Uterus (tissue), 4 donors: ENCODE results near the gene TXNRD3. TPM values are rescaled to one million over a fixed set of nuclear protein-coding genes. Genes with fewer than 3 reads are reported as not detected.

Experiments
- DNase-seq, 2 donors: peaks; one replicate each; pipeline ENCODE4 v3.0.0-alpha.2; 2019 to 2020
- H3K27ac ChIP-seq, 2 donors: fragments of 200-600 bp; sonication (generic); 1 replicate in 1 of 2; 2 replicates in 1 of 2; pipeline ENCODE4 v1.5.1; 2016 to 2018
- H3K27me3 ChIP-seq, 2 donors: fragments of 200-600 bp; sonication (generic); one replicate each; pipeline ENCODE4 v1.5.1; 2018 to 2019; ENCODE audit warnings: control low read depth in 1 of 2
- H3K36me3 ChIP-seq, 2 donors: fragments of 200-600 bp; sonication (generic); one replicate each; pipeline ENCODE4 v1.5.1; 2019; ENCODE audit warnings: control low read depth in 1 of 2
- H3K4me1 ChIP-seq, 2 donors: fragments of 200-600 bp; sonication (generic); one replicate each; pipeline ENCODE4 v1.5.1; 2018 to 2019; ENCODE audit warnings: control low read depth in 1 of 2
- H3K4me3 ChIP-seq, 2 donors: fragments of 200-600 bp; sonication (generic); 1 replicate in 1 of 2; 2 replicates in 1 of 2; pipeline ENCODE4 v1.5.1; 2018 to 2019; ENCODE audit warnings: mild to moderate bottlenecking in 1 of 2
- H3K9me3 ChIP-seq, 2 donors: fragments of 200-600 bp; sonication (generic); one replicate each; pipeline ENCODE4 v1.5.1; 2019; ENCODE audit warnings: control low read depth in 1 of 2
- CTCF ChIP-seq, 4 experiments: fragments of 200-600 bp in 2 of 4; fragments of 450-650 bp in 2 of 4; sonication (generic) in 2 of 4; IDR thresholded peaks; one replicate each; pipeline ENCODE4 v1.5.1; 2016 to 2019; ENCODE audit warnings: antibody characterized with exemption in 4 of 4, mild to moderate bottlenecking in 2 of 4, moderate library complexity in 1 of 4
- POLR2A ChIP-seq, 2 donors: fragments of 450-650 bp; IDR thresholded peaks; one replicate each; pipeline ENCODE4 v1.6.1; 2016; ENCODE audit warnings: antibody characterized with exemption in 2 of 2, mild to moderate bottlenecking in 1 of 2, moderate library complexity in 1 of 2
- intact Hi-C: fragments of 100-400 bp; cut with DNase I; formaldehyde crosslinking; loops from one replicate; pipeline ENCODE4 v1.15.1; 2023; ENCODE audit warnings: low total_unique reads
- total RNA-seq, 4 donors: library from RNA; depleted of rRNA in 3 of 4; stranded (reverse); fragments of >200 nt in 3 of 4; gene quantifications; one replicate each; pipeline versions ENCODE4 v1.1.0 to v1.2.4, GENCODE V29; 2014 to 2023
- donor health status: DM: yes; HTN: yes; CAD: no.

Gene TXNRD3
- total RNA-seq, 4 donors from 2014 or later: 13.8 to 31.2 (median 17.8) TPM

GRCh38 chr3:126612479-126613205 lies 42.3 kb downstream of the TXNRD3 start:
- H3K27me3 ChIP-seq: no peaks in the 10 kb centered on the region
- H3K4me3 ChIP-seq: no peak overlapping the region
- no peak for TF ChIP-seq POLR2A (IDR thresholded peaks at IDR 0.05)
- TF ChIP-seq CTCF (IDR thresholded peaks at IDR 0.05): no peak
- intact Hi-C loops: no loop called here
- no peaks in the 10 kb centered on the region for H3K9me3 ChIP-seq
- no peak overlapping the region for H3K27ac ChIP-seq
- H3K36me3 ChIP-seq: no peaks in the 10 kb centered on the region
- no peaks in the 10 kb centered on the region for H3K4me1 ChIP-seq
- no peak for DNase-seq

- no peaks in the 10 kb centered on the region for H3K4me1 ChIP-seq
- intact Hi-C loops: no loop called here
- DNase-seq: no peak
- no peak overlapping the region for H3K27ac ChIP-seq
- TF ChIP-seq CTCF (IDR thresholded peaks at IDR 0.05): no peak
- no peak for TF ChIP-seq POLR2A (IDR thresholded peaks at IDR 0.05)
- H3K36me3 ChIP-seq: no peaks in the 10 kb centered on the region
- H3K9me3 ChIP-seq: no peaks in the 10 kb centered on the region
- H3K27me3 ChIP-seq: no peaks in the 10 kb centered on the region
- no peak overlapping the region for H3K4me3 ChIP-seq
Measured at GRCh38 chr3:126609909-126610308, 45.0 kb downstream of the TXNRD3 start.

- no peaks in the 10 kb centered on the region for H3K36me3 ChIP-seq
Measured at GRCh38 chr3:126607214-126607908, 47.6 kb downstream of the TXNRD3 start.

GRCh38 chr3:126606001-126606400 lies 48.9 kb downstream of the TXNRD3 start:
- Histone ChIP-seq H3K36me3 (no peaks in the 10 kb centered on the region), H3K4me1 (no peaks in the 10 kb centered on the region), H3K9me3 (no peaks in the 10 kb centered on the region), H3K4me3 (no peak overlapping the region), H3K27ac (no peak overlapping the region), H3K27me3 (no peaks in the 10 kb centered on the region)
- intact Hi-C loops: no loop called here
- TF ChIP-seq POLR2A (IDR thresholded peaks at IDR 0.05): no peak
- no peak for TF ChIP-seq CTCF (IDR thresholded peaks at IDR 0.05)
- no peak for DNase-seq

More at GRCh38 chr3:126607214-126607908, 47.6 kb downstream of the TXNRD3 start:
- Histone ChIP-seq H3K4me1 (no peaks in the 10 kb centered on the region), H3K27ac (no peak overlapping the region), H3K27me3 (no peaks in the 10 kb centered on the region), H3K4me3 (no peak overlapping the region), H3K9me3 (no peaks in the 10 kb centered on the region)
- no peak for TF ChIP-seq CTCF (IDR thresholded peaks at IDR 0.05)
- TF ChIP-seq POLR2A (IDR thresholded peaks at IDR 0.05): no peak
- intact Hi-C loops: no loop called here
- no peak for DNase-seq

GRCh38 chr3:126604691-126605090 lies 50.2 kb downstream of the TXNRD3 start:
- Histone ChIP-seq H3K36me3 (no peaks in the 10 kb centered on the region), H3K9me3 (no peaks in the 10 kb centered on the region), H3K27me3 (no peaks in the 10 kb centered on the region), H3K4me1 (no peaks in the 10 kb centered on the region), H3K4me3 (no peak overlapping the region), H3K27ac (no peak overlapping the region)
- intact Hi-C loops: no loop called here
- no peak for DNase-seq
- TF ChIP-seq CTCF (IDR thresholded peaks at IDR 0.05): no peak
- no peak for TF ChIP-seq POLR2A (IDR thresholded peaks at IDR 0.05)
